ENCODE measurements around the gene TSPAN14.

TSPAN14 gene

DNA sequence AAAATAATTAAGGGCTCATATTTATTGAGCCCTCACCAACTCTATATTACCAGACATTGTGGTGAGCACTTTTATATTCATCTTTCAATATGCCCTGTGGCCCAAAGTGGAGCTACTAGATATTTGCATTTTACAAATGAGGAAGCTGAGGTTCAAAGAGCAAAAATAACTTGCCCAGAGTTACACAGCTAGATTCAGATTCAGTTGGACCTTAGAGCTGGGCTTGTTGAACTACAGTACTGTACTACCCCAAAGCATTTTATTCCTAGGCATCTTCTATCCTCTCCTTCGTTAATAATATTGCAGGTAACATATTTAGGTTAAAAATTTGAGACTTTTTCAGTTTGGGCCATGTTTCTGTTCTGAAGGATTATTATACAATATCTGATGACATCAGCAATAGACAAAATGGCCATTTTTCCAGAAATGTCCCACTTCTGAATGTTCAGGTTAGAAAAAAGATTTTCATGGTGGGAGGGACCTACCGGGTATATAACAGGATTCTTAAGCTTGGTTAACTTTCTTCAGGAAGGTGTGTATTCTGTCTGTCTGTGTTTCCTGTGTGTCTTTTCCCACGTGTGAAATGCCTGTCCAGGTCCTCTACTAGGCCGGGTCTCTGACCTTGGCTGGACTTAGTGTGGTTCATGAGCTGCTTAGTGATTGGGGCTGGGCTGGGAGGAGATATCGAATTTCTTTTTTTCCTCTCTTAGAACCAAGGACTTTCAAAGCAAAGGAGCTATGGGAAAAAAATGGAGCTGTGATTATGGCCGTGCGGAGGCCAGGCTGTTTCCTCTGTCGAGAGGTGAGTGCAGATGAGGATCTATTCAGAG is 32.2 kb upstream of the TSPAN14 start:
- no peak for DNase-seq (ENCODE audit: low read depth in 4 of 4, low spot score in 1 of 4)

DNA sequence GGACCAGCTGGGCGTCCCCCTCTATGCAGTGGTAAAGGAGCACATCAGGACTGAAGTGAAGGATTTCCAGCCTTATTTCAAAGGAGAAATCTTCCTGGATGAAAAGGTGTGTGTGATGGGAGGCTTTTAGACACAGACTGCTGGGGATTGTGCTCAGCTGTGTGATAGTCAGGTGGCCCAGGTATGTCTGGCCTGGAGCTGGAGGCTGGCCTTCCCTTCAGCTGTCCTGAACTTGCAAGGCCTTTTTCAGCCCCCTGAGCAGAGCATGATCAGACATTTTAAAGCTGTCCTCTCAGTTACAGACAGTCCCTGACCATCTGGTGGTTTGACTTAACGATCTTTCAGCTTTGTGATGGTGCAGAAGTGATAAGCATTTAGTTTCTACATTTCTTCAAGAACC is 28.2 kb upstream of the TSPAN14 start:
- DNase-seq (ENCODE audit: low read depth in 4 of 4, low spot score in 1 of 4), result no peak

DNA sequence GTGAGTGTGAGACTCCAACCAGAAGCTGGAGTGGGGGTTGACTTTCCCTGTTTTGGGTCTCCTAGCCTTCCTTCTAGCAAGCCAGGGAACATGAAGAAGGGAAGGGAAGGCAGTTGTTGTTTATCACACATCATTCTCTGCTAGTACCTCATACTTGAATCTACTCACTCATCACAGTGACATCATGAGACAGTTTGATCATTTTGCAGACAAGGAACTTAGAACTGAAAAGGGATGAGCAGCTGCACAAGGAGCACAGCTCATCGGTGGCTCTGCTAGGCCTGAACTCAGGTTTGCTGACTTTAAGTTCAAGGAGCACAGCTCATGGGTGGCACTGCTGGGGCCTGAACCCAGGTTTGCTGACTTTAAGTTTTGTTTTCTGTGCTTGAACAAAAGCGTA is 26.6 kb upstream of the TSPAN14 start:
- DNase-seq (ENCODE audit: low read depth in 4 of 4, low spot score in 1 of 4), result no peak

DNA sequence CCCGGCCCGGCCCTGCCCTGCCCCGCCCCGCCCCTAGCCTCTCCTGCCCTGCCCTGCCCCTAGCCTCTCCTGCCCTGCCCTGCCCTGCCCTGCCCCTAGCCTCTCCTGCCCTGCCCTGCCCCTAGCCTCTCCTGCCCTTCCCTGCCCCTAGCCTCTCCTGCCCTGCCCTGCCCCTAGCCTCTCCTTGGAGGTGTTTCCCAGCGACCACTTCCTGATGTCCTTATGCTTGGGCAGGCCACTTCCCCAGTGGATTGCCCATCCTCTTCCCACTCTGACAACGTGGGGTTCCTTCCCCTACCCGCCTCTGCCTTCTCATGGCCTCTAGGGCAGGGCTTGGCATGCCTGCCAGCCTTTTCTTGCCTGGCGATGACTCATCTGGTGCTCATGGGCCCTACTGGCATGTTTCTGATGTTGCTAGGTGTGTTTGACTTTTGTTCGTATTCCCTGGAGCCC is 24.6 kb upstream of the TSPAN14 start:
- no peak for DNase-seq (ENCODE audit: low read depth in 4 of 4, low spot score in 1 of 4)

DNA sequence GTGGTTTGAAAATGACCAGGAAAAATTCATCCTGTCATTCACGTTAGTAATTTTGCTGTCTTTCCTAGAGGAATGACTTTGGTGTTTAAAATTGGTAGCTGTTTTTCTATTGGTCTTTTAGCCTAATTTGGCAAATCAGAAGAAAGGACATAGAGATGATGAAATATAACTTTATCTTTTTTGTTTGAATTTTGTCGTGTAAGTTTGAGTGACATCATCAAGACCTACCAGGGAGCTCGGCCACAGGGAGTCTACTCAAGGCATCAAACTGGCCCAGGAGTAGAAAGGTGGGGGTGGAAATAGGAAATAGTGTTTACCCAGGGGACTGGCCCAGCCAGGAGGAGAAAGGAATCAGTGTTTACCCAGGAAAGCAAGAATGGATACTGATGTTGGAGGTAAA is 21.0 kb upstream of the TSPAN14 start:
- no peak for DNase-seq (ENCODE audit: low read depth in 4 of 4, low spot score in 1 of 4)

DNA sequence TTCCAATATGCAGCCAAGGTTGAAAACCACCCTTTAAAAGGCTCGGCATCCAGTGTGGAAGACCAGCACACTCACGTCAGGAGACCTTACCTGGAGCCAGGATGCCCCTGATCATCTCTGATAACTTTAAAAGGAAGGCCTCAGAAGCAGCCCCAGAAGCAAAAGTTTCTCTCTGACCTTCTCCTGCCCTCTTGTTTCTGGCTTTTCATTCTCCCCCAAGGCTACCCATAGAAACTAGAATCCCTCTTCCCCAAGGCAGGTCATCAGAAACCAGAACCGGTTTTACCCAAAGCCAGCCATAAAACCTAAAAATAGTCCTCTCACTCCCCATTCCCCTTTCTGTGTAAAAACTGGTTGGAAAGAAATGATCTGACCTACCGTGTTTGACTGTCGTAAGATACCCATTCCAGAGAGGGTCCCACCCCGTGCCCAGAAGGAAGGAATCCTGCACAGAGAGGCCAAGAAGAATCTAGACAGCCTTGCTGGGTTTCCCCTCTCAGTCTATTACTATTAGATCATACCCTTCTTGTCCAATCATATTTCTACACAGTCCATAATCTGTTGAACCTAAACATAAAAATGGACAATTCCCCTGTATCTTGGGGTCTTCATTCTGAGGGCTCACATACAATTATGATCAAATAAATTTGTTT is 17.5 kb upstream of the TSPAN14 start:
- DNase-seq (ENCODE audit: low read depth in 4 of 4, low spot score in 1 of 4), result no peak

DNA sequence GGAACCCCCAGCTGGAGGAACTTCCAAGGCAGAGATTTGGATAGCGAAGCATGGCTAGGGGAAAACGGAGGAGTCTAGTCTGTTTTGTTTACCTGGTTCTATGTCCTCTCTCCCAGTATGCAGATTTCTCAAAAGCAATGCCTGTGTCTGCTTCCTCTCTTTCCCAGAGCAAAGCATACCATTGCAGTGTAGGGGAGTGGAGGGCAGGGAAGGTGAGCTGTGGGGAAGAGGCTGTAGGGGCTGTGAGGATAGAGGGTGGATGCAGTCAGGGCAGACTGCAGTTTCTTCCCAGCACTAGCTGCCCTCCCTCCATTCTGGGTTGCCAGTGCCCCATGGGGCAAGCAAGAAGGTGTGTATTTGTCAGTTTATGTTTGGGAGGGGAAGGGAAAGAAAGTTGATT is 16.9 kb upstream of the TSPAN14 start:
- no peak for DNase-seq (ENCODE audit: low read depth in 4 of 4, low spot score in 1 of 4)

DNA sequence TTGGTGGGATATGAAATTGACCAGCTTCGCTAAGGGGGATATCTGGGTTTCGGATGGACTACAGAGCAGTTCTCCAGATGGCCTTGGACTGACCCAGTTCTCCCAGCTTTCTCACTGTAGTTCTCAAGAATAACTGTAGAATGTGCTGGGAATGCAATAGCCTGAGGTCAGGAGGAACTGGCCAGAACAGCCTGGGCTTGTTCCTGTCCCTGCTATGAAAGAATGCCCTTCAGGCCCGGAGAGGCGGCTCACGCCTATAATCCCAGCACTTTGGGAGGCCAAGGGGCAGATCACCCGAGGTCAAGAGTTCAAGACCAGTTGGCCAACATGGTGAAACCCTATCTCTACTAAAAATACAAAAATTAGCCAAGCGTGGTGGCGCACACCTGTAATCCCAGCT is 12.3 kb upstream of the TSPAN14 start:
- DNase-seq (ENCODE audit: low read depth in 4 of 4, low spot score in 1 of 4), result no peak

DNA sequence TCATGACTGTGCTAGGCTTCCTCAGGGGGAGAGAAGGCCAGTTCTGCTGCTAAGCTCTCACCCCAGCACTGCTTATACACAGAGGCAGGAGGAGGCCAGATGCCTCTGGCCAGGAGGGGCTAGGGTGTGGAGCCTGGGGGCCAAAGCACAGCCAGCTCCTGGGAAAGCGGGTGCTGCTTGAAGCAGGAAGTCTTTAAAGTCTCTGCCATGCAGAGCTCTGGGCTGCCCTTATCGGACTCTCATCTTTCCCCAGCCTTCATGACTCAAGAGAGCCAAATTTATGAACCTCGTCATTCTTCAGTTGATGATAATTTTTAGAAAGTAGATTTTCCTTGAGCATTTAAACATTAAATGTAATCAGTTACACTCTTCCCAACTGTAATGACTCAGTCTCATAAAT is 11.2 kb upstream of the TSPAN14 start:
- no peak for DNase-seq (ENCODE audit: low read depth in 4 of 4, low spot score in 1 of 4)

DNA sequence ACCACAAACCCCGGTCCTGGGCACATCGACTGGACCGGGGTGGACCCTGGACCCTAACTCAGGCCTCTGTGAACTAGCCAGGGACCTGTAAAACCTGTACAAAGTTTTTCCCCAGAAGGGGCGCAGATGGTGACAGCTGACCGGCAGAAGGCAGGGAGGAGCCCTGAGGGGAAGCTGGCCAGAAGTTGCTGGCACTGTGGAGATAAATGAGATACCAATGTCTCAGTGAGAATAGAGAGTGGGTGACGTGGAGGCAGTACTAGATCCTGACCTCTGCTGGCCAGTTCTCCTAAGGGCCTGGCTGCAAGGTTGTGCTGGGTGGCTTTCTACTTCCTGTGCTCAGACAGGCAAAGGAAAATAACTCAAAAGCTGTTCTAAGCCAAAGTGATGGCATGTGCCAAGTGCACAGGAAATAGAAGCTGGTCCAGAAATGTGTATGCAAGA is 10.6 kb upstream of the TSPAN14 start:
- DNase-seq (ENCODE audit: low read depth in 4 of 4, low spot score in 1 of 4), result no peak

DNA sequence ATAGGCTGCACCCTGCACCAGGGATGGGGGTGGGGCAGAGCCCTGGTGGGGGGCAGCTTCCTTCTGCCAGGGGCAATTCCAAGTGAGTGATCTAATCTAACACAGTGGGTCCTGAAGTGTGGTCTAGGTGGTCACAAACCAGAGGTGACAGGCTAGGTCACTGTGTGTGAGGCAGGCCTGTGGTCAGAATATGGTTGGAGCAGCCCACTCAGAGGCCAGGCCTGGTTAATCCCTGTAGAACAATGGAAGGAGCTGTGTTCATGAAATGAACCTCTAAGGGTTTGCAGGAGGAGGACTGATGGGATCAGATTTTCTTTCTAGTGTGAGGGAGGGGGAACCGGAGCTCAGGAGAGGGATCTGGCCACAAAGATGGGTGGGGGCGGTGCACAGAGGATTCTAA is 10.0 kb upstream of the TSPAN14 start:
- DNase-seq (ENCODE audit: low read depth in 4 of 4, low spot score in 1 of 4), result no peak

DNA sequence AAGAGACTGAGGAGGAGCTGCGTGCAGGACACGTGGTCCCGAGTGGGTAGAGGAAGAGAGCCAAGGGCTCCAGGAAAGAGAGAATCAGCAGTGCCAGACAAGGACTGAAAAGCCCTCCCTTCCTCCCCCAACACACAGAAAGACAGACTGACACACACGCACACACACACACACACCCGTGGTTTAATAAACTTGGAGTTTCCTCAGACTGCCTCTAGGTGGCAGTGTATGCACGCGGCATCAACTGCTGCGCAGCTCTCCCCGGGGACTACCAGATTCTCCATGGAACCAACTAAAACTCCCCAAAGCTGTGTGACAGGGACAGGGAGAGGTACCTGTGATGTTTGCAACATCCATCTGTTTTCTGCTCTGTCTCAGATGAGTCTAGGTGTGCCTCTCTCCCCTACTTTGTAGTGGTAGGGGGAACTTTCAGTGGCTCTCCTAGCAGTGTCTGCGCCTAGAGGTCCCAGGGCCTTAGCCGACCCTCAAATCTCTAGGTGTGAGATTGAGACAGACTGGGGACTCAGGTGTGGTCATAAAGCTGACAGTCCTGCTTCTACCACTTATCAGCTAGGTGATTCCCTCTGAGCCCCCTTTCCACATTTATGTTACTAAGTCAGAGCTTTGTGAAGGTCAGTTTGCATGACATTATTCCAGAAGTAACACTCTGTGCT is 9.3 kb upstream of the TSPAN14 start:
- DNase-seq (ENCODE audit: low read depth in 4 of 4, low spot score in 1 of 4), result peak in 2 of 4 experiments; percentile 46 to 48

DNA sequence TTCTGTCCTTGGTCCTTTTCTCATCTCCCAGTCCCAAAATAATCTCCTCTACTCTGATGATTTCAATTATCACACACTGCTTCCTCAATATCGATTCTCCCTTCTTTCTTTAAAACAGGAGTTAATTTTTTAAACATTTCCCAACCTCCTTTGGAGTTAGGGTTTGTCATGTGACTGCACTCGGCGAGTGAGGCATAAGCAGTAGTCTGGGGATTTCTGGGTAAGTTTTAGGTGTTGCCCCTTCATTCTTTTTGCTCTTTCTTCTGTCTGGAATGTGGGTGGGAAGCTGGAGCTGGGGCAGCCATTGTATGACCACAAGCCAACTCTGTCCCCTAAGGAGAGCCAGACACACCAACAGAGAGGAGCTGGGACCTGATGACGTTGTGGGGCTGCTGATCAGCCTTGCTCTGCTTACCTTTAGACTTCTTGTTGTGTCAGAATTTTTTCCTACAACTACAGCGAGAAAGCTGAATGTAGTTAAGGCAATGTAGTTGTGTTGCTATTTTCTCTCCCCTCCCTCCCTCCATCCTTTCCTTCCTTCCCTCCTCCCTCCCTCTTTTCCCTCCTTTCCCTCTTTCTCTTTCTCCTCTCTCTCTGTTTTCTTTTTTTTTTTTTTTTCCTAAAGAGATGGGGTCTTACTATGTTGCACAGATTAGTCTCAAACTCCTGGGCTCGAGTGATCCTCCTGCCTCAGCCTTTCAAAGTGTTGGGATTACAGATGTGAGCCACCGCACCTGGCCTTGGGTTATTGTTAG is 6.5 kb upstream of the TSPAN14 start:
- no peak for DNase-seq (ENCODE audit: low read depth in 4 of 4, low spot score in 1 of 4)

DNA sequence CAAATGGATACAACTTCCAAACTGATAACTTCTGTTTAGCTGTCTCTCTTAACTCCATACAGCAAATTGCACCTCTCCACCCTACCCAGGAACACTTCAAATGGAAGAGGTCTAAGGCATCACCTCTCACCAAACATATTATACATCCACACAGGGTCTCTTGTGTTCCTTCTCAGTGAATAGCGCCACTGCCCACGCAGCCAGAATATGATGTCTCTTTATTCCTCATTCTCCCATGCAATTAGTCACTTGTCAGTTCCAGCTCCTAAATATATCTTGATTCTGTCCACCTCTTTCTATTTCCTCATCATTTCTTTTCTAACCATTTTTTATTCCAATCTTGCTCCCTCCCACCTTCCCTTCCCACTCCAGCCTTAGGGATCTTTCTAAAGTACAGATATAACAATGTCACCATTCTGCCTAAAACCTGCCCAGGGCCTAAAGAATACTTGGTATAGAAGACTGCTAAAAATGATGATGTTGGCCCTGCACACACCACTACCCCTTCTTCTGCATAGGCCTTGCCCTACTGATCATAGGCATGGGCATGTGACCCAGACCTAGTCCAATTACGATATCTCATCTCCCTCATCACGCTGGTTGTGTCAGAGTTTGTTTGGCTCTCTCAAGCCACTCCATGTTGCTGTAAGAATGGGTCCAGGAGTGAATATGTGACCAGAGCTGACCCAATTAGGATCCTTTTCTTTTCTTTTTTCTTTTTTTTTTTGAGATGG is 5.7 kb upstream of the TSPAN14 start:
- no peak for DNase-seq (ENCODE audit: low read depth in 4 of 4, low spot score in 1 of 4)

DNA sequence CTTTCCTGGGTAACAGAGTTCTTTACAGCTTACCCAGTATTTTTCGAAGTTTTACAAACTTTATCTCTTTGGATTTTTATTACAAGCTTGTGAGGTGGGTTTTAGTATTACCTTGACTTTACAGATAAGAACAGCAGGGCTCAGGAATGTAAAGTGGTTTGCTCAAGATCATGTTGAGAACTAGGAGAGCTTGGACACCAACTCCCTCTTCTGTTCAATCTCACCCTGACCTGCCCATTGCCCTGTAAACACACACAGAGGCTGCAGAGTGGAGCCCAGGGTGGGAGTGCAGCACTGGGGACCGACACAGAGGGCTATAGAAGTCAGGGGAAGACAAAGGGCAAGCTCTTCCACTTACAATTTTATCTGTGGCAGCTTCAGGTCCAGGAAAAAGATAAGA is 4.6 kb upstream of the TSPAN14 start:
- no peak for DNase-seq (ENCODE audit: low read depth in 4 of 4, low spot score in 1 of 4)

DNA sequence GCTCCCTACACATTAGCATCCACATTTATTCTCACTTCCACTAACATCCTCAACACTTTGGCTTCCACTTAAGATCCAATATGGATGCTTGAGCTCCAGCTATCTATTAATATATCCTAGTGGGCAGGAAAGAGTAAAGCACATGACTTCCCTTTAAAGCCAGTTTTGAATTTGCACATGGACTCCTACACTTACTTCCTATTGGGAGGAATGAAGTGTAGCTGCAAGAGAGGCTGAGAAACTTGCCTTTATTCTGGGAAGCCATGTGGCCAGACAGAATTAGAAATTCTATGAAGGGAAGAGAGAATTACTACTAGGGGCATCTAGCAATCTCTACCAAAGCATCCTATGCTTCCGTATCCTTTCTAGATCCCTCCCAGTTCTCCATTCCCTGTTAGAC is 3.0 kb upstream of the TSPAN14 start:
- DNase-seq (ENCODE audit: low read depth in 4 of 4, low spot score in 1 of 4), result no peak

DNA sequence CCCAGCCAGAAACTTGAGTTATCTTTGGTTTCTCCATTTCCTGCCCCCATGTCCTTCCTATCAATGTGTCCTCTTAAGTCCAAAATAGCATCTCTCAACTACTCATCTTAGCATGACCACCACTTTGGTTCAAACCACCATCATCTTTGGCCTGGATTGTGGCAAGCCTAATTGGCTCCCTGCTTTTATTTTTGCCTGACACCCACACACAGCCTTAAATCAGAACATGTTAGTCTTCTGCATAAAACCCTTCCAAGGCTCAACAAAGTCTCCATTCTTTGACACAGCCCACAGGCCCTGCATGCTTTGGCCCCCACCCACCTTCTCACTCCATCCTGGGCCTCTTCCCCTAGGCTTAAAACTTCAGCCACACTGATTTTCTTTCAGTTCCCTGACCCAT is 2.0 kb upstream of the TSPAN14 start:
- DNase-seq (ENCODE audit: low read depth in 4 of 4, low spot score in 1 of 4), result no peak

DNA sequence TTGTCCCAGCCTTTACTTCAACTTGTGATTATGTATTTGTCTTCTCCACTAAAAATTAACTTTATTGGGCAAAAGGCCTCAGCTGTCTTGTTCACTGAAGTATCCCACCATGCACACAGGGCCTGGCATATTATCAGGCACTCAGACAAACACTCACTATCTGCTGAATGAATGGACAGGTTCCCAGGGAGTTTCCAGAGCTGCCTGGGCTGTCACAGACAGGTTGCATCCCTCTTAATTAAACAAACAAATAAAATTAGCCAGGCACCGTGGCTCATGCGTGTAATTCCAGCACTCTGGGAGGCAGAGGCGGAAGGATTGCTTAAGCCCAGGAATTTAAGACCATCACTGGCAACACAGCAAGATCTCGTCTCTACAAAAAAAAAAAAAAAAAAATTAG is 1.5 kb upstream of the TSPAN14 start:
- no peak for DNase-seq (ENCODE audit: low read depth in 4 of 4, low spot score in 1 of 4)

DNA sequence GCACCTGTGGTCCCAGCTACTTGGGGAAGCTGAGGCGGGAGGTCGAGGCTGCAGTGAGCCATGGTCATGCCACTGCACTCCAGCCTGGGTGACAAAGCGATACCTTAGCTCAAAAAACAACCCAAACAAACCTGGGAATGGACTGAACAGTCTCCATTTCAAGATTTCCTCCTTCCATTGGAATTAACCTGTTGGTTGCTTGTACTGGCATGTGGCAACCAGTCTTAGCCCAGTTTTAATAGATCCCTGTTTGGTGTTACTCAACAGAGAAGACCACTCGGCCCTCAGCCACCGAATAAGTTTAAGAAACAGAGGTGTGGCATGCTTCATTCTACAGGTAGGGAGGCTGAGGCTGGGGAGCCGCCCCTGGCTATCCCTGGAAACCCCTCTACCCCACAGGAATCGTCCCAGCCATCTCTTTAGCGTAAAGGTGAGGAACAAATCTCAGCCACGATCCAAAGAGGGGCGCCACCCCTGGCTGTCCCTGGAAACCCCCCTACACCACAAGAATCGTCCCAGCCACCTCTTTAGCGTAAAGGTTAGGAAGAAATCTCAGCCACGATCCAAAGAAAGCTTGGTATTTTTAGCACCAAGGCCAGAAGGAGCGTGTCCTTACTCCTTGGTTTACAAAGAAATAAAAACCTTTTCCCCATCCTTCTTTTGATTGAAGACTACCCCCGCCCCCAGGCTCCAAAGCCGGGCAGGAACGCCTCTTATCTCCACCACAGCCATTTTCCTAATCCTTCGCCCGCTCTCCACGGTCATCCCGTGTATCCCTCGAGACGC is 861 bp upstream of the TSPAN14 start:
- no peak for DNase-seq (ENCODE audit: low read depth in 4 of 4, low spot score in 1 of 4)

Measured in stimulated activated CD4-positive, alpha-beta T cell treated with anti-CD3 and anti-CD28 coated beads, Interleukin-1b, Interleukin-23, amount 100 ng/mL, for 24 hours (primary cell).